Measurements from ENCODE around the gene STARD5.
"Not testable (repeated sequence)": the region's sequence is repeated elsewhere in the genome, so short reads cannot be mapped to it uniquely, and the experiment has no call there.

Gene STARD5, protein sequence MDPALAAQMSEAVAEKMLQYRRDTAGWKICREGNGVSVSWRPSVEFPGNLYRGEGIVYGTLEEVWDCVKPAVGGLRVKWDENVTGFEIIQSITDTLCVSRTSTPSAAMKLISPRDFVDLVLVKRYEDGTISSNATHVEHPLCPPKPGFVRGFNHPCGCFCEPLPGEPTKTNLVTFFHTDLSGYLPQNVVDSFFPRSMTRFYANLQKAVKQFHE

GRCh38 chr15:81323944-81324881, at the start of gene STARD5:
Gene STARD5, minus strand, starts transcription at chr15:81324141. Its CDS starts 42 bp downstream, at chr15:81324099.
- DNase-seq = peak; percentile 99

DNA sequence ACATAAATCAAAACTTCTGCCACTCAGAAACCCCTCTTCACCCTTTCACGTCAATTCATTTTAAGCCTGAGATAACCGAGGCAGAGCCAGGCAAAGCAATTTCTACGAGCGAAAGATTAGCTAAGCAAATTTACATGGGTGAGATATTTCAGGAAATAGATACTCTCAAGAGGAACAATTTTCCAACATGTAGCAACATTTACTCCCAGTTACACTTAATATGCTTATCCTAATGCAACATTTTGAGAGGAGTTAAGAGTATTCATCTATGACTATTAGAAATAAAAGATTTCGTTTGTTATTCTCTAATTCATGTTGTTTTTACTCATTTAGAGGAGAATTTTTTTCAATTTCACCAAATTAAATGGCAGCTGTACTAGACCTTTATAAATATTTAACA, 49.2 kb upstream of the STARD5 start:
- DNase-seq = no peak

- no peak for DNase-seq
These were observed 48.6 kb upstream of the STARD5 start for GRCh38 chr15:81372575-81372974.

DNA sequence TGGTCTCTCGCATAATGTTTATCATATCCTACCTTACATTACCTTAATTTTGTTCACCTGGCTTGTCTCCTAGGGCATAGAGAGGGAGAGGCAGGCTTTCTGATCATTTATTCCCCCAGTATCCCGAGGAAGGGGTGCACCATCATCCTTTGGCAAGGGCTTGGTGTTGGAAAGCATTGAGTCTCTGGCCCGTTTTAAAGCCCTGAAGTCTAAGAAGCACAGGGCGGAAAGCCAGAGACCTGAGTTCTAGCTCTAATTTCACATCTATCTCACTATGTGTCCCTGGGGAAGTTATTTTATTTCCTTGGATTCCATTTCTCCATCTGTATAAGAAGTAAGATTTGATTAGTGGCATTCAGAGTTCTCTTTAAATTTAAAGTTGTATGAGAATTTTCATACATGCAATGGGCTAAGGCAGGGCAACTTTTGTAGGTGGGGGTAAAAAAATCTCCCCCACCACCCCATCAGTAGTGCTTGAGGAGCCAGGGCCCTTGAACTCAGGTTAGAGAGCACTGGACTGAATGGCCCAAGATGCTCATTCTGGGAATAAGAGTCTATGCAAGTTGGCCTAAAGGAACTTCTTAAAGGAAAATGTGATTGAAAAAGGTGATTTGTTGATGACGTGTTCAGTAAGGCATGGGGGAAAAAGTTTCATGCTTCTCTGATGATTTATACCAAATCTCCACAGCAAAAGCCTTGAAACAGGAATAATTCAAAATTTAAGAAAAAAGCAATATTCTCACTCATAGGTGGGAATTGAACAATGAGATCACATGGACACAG, 40.0 kb upstream of the STARD5 start:
- no peak for DNase-seq

- no peak for DNase-seq
These were observed 39.3 kb upstream of the STARD5 start for GRCh38 chr15:81363276-81363675.

GRCh38 chr15:81362790-81363189, 38.8 kb upstream of the STARD5 start:
- no peak for DNase-seq

DNA sequence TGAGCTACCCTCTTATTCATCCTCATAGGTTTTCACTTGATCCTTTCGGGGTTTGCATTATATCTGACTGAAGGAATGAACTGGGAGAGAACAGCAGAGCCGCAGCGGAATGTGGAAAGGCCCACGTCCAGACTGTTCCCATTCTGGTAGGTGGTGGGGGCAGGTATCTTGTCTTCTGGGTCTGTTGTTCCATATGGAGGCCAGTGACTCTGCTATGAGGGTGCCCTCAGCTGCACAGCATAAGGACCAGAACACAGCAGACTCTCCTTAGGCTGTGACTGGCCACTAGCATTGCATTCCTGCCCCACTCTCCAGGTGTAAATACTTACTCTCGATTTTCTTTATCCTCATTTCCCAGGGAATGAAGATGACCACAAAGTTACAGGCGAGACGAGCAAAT, 38.0 kb upstream of the STARD5 start:
- no peak for DNase-seq

GRCh38 chr15:81360491-81360890, 36.5 kb upstream of the STARD5 start:
- no peak for DNase-seq

DNA sequence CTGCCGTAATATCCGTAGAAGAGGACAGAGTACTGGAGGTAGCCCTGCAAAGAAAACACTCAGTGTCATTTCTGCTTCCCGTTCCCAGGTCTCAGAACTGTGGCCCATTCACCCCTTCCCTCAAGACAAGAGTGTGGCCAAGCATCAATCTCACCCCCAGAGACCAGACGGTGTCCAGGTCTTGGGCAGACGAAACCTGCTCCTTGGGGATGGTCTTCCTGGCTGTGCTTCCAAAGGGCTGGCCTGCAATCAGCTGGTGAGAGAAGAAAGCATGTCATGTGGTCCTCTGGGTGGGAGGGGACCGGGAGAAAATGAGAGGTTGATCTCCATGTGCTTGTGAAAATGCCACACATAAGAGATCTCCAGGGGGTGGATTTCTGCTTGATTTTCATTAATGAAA, 34.3 kb upstream of the STARD5 start:
- DNase-seq = no peak

DNA sequence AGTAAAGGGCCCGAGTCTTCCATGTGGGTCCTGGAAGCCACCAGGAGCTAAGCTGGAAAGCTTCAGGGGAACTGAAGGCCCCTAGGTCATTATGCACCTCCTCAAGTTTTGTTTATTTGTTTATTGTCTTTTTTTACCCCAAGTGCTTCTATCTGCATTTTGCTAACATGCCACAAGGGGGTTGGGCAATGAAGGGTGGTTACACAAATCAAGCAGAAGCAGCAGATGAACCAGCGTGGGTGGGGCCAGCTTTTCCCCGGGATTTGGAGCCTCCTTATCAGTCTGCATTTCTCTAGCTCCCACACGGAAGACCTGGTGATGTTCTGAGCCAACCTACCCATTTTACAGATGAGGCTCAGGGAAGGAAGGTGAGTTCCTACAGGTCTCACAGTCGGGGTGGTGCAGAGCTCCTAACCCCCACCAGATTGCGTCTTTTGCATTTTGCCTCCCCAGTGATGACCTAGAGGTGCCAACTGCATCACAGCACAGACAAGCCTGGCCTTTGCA, 33.3 kb upstream of the STARD5 start:
- no peak for DNase-seq

GRCh38 chr15:81356252-81356651, 32.3 kb upstream of the STARD5 start:
- DNase-seq = no peak

GRCh38 chr15:81351651-81352050, 27.7 kb upstream of the STARD5 start:
- DNase-seq = no peak

- no peak for DNase-seq
These were observed 25.3 kb upstream of the STARD5 start for GRCh38 chr15:81349271-81349670.

DNA sequence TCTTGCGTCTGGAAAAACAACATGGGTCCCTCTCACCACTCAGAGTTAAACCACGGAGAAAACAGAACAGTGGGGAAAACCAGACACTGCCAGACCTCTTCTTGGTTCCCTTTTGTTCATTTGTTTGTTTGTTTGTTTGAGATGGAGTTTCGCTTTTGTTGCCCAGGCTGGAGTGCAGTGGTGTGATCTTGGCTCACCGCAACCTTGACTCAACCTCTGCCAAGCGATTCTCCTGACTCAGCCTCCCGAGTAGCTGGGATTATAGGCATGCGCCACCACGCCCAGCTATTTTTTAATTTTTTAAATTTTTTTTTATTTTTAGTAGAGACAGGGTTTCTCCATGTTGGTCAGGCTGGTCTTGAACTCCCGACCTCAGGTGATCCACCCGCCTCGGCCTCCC, 24.8 kb upstream of the STARD5 start:
- not testable (repeated sequence) for DNase-seq

DNA sequence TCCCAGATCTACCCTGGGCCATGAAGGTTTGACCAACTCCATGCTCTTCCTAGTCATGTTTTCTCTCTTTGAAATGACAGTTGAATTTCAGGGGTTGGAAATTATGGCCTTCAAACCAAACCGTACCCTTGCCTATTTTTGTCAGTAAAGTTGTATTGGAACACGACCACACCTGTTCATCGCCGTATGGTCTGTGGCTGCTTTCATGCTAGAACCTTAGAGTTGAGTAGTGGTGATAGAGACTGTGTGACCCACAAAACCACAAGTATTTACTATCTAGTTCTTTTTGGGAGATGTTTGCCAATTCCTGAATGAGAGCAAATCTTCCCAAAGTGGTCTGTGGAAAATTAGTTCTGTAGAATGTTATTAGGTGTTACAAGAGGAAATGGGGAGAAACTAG, 24.0 kb upstream of the STARD5 start:
- DNase-seq = no peak

- DNase-seq = no peak
These were observed 22.7 kb upstream of the STARD5 start for GRCh38 chr15:81346611-81347010.

GRCh38 chr15:81343371-81343770, 19.4 kb upstream of the STARD5 start:
- DNase-seq = no peak

GRCh38 chr15:81341351-81341750, 17.4 kb upstream of the STARD5 start:
- DNase-seq = no peak

DNA sequence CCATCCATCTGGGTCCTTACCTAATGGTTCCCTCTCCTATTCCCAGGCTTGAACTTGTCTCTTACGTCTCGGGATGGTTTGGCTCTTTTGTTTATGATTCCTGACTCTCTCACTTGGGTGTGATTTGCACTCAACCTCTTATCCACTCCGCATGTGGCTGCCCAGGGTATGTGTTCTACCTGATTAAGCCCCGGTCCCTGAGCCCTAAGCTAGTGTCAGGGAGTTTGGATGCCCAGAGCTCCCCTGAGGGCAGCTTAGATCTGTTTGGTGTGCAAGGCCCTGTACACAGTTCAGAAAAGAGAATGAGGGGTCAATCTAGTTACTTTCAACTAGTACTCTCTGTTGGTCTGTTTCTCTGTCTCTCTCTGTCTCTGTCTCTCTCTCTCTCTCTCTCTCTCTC, 15.9 kb upstream of the STARD5 start:
- DNase-seq = no peak

DNA sequence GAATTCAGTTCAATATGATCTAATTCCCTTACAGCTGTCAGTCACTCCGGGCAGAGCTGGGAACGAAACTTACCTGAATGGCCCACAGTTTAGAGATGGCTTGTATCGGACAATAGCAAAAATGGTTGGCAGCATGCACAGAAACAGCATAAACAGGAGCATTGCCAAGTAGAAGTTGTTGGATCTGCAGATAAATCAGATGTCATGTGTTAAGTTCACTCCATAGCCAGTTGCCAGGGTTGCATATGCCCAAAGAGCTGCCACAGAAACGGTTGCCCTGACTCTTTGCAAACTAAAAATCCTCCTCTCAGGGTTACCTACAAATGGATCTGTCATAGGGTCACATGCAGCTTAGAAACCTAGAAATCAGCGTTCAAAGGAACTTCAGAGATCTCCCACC, 15.4 kb upstream of the STARD5 start:
- DNase-seq = no peak

DNA sequence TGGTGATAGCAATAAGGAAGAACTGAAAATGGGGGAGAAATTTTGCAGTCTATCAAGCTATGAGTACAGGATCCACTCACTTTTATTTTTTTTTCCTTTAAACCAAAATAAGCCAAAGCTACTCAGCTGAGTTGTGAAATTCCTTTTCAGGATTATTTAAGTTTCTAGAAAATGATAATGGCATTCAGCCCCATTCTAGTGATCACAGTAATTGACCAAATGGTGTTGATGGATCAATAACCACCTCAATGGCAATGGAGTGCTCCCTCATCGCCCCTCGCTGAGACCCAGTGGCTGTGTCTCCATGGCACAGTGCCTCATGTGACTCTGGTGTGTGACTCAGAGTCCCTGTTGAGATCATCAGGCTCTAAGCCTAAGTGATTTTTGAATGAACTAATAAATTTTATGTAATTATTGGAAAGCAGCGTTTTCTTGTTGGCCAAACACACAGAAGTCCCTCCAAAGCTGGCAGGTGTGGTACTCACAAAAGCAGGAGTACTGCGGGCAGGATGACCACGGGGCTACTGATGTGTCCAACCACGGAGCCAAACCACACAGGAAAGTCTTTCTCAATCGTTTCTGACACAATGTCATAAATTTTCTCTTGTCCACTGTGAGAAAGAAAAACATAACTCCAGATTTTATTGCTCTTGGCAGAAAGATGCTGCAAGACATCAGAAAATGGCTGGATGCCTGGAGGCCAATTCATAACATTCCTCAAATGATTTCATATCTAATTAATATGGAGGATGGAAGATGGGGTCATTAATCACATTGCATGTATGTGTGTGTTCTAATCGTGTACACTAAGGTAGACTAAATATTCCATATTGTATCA, 14.4 kb upstream of the STARD5 start:
- DNase-seq = peak; percentile 61

DNA sequence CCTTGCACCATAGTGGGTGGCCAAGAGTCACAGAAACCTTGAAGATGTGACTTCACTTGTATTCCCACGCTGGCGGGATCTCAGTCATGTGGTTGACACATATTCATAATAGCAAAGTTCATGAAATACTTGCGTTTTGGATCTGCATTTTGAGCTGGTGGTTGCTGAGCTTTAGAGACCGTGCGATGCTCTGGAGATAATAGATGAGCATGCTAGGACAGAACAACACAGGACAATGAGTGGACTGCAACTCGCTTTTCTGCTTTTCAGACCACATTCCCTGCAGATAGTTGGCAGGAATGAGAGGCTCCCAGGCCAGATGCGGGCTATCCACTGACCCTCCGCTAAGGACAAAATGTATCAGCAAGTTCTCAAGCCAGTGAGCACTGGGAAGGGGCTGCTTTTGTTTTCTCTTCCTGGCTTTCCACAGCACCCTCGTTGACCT, 13.8 kb upstream of the STARD5 start:
- DNase-seq = peak; percentile 37
